Naive B cell (primary cell): ENCODE measurements around the gene RASGRF1. TPM values are rescaled to one million over a fixed set of nuclear protein-coding genes. Genes with fewer than 3 reads are reported as not detected.
A peak's percentile ranks its signal among the peaks of the same experiment; 100 is the strongest.

Experiments
- ATAC-seq, 2 donors: fragments of 150-1000 bp; cut with Tn5 transposase; 2 replicates each; pipeline ENCODE4 v1.10.0; 2021; ENCODE audit warnings: low read depth in 2 of 2, mild to moderate bottlenecking in 2 of 2, moderate library complexity in 2 of 2
- DNase-seq: peaks from one replicate; pipeline ENCODE4 v3.0.0; 2022
- H3K27ac Mint-ChIP-seq, 6 donors: one replicate each; pipeline ENCODE4 v1.8.0; 2020 to 2022; ENCODE audit warnings: mild to moderate bottlenecking in 6 of 6, mixed read lengths in 6 of 6, moderate library complexity in 5 of 6, inconsistent platforms in 2 of 6
- H3K27me3 Mint-ChIP-seq, 3 donors: one replicate each; pipeline ENCODE4 v1.8.0; 2021 to 2022; ENCODE audit warnings: mixed read lengths in 3 of 3, mild to moderate bottlenecking in 1 of 3
- H3K36me3 Mint-ChIP-seq, 2 donors: one replicate each; pipeline ENCODE4 v1.8.0; 2020 to 2022; ENCODE audit warnings: mixed read lengths in 2 of 2, inconsistent platforms in 1 of 2, mild to moderate bottlenecking in 1 of 2
- H3K4me1 Mint-ChIP-seq, 3 donors: one replicate each; pipeline ENCODE4 v1.8.0; 2020 to 2022; ENCODE audit warnings: mixed read lengths in 3 of 3, inconsistent platforms in 1 of 3, mild to moderate bottlenecking in 1 of 3, moderate library complexity in 1 of 3
- H3K4me3 Mint-ChIP-seq, 8 donors: one replicate each; pipeline ENCODE4 v1.8.0; 2020 to 2022; ENCODE audit warnings: mild to moderate bottlenecking in 8 of 8, mixed read lengths in 8 of 8, moderate library complexity in 8 of 8, inconsistent platforms in 2 of 8
- H3K9me3 Mint-ChIP-seq, 7 donors: one replicate each; pipeline ENCODE4 v1.8.0; 2020 to 2022; ENCODE audit warnings: mixed read lengths in 7 of 7, mild to moderate bottlenecking in 5 of 7, inconsistent platforms in 2 of 7, moderate library complexity in 1 of 7
- polyA plus RNA-seq, 6 donors: library from polyadenylated mRNA; unstranded; fragments of 300-500 nt; fragmentation: Illumina TruSeq; gene quantifications; one replicate each; pipeline ENCODE4 v1.2.3, GENCODE V29; 2021; ENCODE audit warnings: low read depth in 6 of 6

RASGRF1 gene
- polyA plus RNA-seq, 6 donors from 2014 or later = 0.04 to 0.25 TPM; not detected in 4

GRCh38 chr15:79075256-79075655 lies 15.3 kb downstream of the RASGRF1 start:
- Mint-ChIP-seq H3K27ac (peak overlapping the region in 3 of 6 donors; percentile 23 to 52 (median 39)), H3K4me1 (peaks cover 11 to 15% (median 13%) of the 10 kb centered on the region in 3 donors), H3K4me3 (peak overlapping the region in 1 of 8 donors; percentile 45), H3K27me3 (peaks cover 3 to 11% (median 8%) of the 10 kb centered on the region in 3 donors), H3K9me3 (peaks cover 0 to 6% (median 0%) of the 10 kb centered on the region in 7 donors), H3K36me3 (no peaks in the 10 kb centered on the region)
- ATAC-seq = no peak
- no peak for DNase-seq

GRCh38 chr15:79073336-79073735 lies 17.2 kb downstream of the RASGRF1 start:
- Mint-ChIP-seq H3K27me3 (peaks cover 3 to 11% (median 8%) of the 10 kb centered on the region in 3 donors), H3K27ac (peak overlapping the region in 1 of 6 donors; percentile 87), H3K4me1 (peaks cover 3 to 4% (median 4%) of the 10 kb centered on the region in 3 donors), H3K4me3 (no peak overlapping the region), H3K9me3 (peaks cover 0 to 2% (median 0%) of the 10 kb centered on the region in 7 donors), H3K36me3 (no peaks in the 10 kb centered on the region)
- no peak for DNase-seq
- no peak for ATAC-seq

DNA sequence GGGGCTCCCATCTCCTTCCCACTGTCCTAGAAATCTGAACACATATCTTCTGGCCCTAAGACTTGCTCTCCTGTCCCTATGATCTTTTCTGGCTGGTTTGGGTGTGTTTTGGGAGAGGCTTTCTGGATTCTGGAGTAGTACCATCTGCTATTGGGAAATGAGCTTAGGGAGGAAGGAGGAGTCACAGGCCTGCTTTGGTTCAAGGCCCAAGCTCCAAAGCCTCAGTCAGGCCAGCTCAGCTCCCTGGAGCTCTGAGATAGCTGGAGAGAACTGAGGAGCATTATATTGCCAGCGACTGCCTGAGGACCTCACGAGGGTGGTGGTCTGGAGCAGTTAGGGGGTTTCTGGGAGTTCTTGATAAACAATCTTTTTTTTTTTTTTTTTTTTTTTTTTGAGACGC lies 18.7 kb downstream of the RASGRF1 start:
- no peak for DNase-seq
- Mint-ChIP-seq H3K9me3 (no peaks in the 10 kb centered on the region), H3K27me3 (peaks cover 0 to 11% (median 8%) of the 10 kb centered on the region in 3 donors), H3K27ac (no peak overlapping the region), H3K4me3 (no peak overlapping the region), H3K36me3 (no peaks in the 10 kb centered on the region), H3K4me1 (no peaks in the 10 kb centered on the region)
- no peak for ATAC-seq

DNA sequence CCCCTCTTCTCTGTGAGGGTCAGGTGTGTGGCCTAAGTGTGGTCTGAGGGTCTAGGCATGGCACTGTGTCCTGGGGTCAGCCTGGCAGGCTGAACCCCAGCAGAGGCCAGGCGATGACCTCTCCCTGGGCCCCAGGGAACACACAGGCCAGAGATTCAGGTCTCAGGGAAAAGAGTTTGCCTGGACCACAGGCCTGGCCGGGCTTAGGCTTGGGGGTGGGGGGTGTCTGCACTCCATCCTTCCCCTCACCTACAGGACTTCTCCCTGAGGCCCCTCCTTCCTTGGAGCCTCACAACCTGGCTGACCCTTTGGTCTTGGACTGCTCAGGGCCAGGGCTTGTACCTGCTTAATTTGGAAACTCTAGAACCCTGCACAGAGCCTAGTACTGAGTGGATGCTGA lies 21.8 kb downstream of the RASGRF1 start:
- Mint-ChIP-seq H3K27me3 (peaks cover 0 to 16% (median 16%) of the 10 kb centered on the region in 3 donors), H3K27ac (no peak overlapping the region), H3K9me3 (no peaks in the 10 kb centered on the region), H3K36me3 (no peaks in the 10 kb centered on the region), H3K4me3 (no peak overlapping the region), H3K4me1 (peaks cover 0 to 4% (median 0%) of the 10 kb centered on the region in 3 donors)
- DNase-seq = no peak
- no peak for ATAC-seq

GRCh38 chr15:79067969-79068368 lies 22.6 kb downstream of the RASGRF1 start:
- Mint-ChIP-seq H3K4me1 (peaks cover 0 to 4% (median 0%) of the 10 kb centered on the region in 3 donors), H3K27ac (no peak overlapping the region), H3K36me3 (no peaks in the 10 kb centered on the region), H3K27me3 (peaks cover 5 to 23% (median 20%) of the 10 kb centered on the region in 3 donors), H3K9me3 (no peaks in the 10 kb centered on the region), H3K4me3 (no peak overlapping the region)
- ATAC-seq (no peak), DNase-seq (no peak)

DNA sequence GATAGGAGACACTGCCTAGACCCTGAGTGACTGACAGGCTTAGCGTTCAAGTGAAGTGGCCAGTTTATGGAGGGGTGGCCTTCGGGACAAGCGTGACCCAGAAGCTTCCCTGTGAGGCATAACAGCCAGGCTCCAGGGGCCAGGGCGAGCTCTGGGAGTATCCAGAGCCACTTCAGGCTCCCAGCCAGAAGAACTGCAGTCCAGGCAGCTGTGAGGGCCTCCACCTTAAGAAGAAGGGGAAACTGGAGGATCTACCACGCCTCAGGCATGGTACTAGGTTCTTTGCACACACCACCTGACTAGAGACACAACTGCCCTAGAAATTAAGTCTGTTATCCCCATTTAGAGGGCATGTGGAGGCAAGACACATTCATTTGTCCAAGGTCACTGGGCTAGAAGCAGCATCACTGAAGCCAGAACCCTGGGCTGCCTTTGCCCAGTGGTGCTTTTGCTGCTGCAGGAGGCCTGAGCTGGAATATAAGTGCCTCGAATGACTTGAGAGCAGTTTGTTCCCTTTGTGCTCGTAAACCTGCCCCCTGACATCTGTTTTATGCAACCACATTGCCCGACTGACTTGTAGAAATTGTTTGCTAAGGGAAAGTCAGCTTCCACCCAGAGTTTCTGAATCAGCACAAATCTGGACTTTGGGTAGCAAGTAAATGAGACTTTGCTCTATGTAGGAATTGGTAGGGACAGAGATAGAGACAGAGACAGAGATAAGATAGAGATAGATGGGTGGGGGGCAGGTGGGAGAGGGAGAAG lies 23.3 kb downstream of the RASGRF1 start:
- Mint-ChIP-seq H3K27ac (no peak overlapping the region), H3K4me1 (peaks cover 0 to 4% (median 0%) of the 10 kb centered on the region in 3 donors), H3K4me3 (no peak overlapping the region), H3K27me3 (peaks cover 5 to 30% (median 25%) of the 10 kb centered on the region in 3 donors), H3K36me3 (no peaks in the 10 kb centered on the region), H3K9me3 (no peaks in the 10 kb centered on the region)
- no peak for ATAC-seq
- DNase-seq = no peak

- no peak for DNase-seq
- no peak overlapping the region for H3K4me3 Mint-ChIP-seq
- H3K4me1 Mint-ChIP-seq = peaks cover 0 to 4% (median 0%) of the 10 kb centered on the region in 3 donors
- H3K36me3 Mint-ChIP-seq = no peaks in the 10 kb centered on the region
- H3K9me3 Mint-ChIP-seq = no peaks in the 10 kb centered on the region
- no peak overlapping the region for H3K27ac Mint-ChIP-seq
- no peak for ATAC-seq
- H3K27me3 Mint-ChIP-seq = peaks cover 12 to 25% (median 18%) of the 10 kb centered on the region in 3 donors
These were observed 24.0 kb downstream of the RASGRF1 start for GRCh38 chr15:79066391-79067071.

- no peak for ATAC-seq
- no peak overlapping the region for H3K4me3 Mint-ChIP-seq
- H3K36me3 Mint-ChIP-seq = no peaks in the 10 kb centered on the region
- peaks cover 0 to 4% (median 0%) of the 10 kb centered on the region in 3 donors for H3K4me1 Mint-ChIP-seq
- H3K9me3 Mint-ChIP-seq = no peaks in the 10 kb centered on the region
- peaks cover 13 to 25% (median 17%) of the 10 kb centered on the region in 3 donors for H3K27me3 Mint-ChIP-seq
- no peak for DNase-seq
- no peak overlapping the region for H3K27ac Mint-ChIP-seq
These were observed 24.7 kb downstream of the RASGRF1 start for GRCh38 chr15:79065706-79066376.

DNA sequence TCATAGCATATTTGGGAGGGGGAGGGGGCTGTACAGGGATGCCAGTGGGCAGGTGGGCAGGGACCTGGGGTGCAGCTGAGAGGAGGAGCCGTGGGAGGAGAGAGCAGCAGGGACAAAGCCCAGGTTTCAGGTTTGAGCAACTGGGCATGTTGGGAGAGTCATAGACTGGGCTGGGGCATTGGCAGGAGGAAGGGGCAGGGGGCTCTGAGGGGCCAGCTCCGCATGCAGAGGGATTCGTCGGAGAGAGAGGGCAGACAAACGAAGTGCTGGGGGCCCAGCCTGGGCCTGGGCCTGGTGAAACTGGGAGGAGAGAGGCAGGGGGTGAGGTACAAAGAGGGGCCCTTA lies 25.2 kb downstream of the RASGRF1 start:
- peaks cover 13 to 25% (median 17%) of the 10 kb centered on the region in 3 donors for H3K27me3 Mint-ChIP-seq
- DNase-seq (no peak), ATAC-seq (no peak)
- H3K36me3 Mint-ChIP-seq = no peaks in the 10 kb centered on the region
- peaks cover 0 to 4% (median 0%) of the 10 kb centered on the region in 3 donors for H3K4me1 Mint-ChIP-seq
- no peaks in the 10 kb centered on the region for H3K9me3 Mint-ChIP-seq
- no peak overlapping the region for H3K27ac Mint-ChIP-seq
- peak overlapping the region in 1 of 8 donors; percentile 25 for H3K4me3 Mint-ChIP-seq

GRCh38 chr15:79064496-79064895 lies 26.1 kb downstream of the RASGRF1 start:
- no peaks in the 10 kb centered on the region for H3K36me3 Mint-ChIP-seq
- no peak overlapping the region for H3K4me3 Mint-ChIP-seq
- no peaks in the 10 kb centered on the region for H3K9me3 Mint-ChIP-seq
- DNase-seq (no peak), ATAC-seq (no peak)
- H3K27me3 Mint-ChIP-seq = peaks cover 13 to 25% (median 21%) of the 10 kb centered on the region in 3 donors
- peaks cover 0 to 4% (median 0%) of the 10 kb centered on the region in 3 donors for H3K4me1 Mint-ChIP-seq
- no peak overlapping the region for H3K27ac Mint-ChIP-seq

DNA sequence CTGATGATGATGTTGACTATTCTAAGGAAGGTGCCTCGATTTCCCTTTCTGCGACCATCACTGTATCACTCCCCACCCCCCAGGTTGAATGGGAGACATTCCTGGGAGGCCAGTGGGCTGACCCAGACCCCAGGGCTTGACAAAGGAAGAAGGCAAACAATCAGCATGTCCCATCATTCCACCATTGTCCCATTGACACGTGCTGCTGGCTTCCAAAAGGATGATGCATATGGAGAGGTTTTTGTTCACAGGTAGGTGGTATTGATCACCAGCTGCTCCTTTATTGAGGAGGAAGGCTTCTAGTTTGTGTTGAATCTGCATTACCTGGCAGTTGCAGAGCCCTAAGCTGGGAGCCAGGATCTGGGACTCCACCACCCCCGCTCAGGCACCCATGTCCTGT lies 30.4 kb downstream of the RASGRF1 start:
- Mint-ChIP-seq H3K27ac (no peak overlapping the region), H3K4me3 (no peak overlapping the region)
- no peak for DNase-seq

DNA sequence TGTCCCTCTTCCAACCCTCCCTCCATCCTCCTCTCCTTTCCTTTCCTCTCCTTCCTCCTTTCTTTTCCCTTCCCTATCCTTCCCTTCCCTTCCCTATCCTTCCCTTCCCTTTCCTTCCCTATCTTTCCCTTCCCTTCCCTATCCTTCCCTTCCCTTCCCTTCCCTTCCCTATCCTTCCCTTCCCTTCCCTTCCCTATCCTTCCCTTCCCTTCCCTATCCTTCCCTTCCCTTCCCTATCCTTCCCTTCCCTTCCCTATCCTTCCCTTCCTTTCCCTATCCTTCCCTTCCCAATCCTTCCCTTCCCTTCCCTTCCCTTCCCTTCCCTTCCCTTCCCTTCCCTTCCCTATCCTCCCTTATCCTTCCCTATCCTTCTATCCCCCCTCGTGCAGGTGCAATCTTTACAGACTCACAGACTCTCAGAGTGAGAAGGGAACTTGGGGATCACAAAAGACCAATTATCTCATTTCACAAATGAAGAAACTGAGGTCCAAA lies 31.5 kb downstream of the RASGRF1 start:
- no peak for ATAC-seq
- Mint-ChIP-seq H3K4me1 (no peaks in the 10 kb centered on the region), H3K36me3 (peaks cover 0 to 3% of the 10 kb centered on the region in 2 donors), H3K27ac (no peak overlapping the region), H3K9me3 (peaks cover 0 to under 1% (median 0%) of the 10 kb centered on the region in 7 donors), H3K27me3 (peaks cover 26 to 43% (median 26%) of the 10 kb centered on the region in 3 donors), H3K4me3 (no peak overlapping the region)
- no peak for DNase-seq

More for the DNA sequence above, 30.4 kb downstream of the RASGRF1 start:
- Mint-ChIP-seq H3K9me3 (no peaks in the 10 kb centered on the region), H3K27me3 (peaks cover 24 to 35% (median 29%) of the 10 kb centered on the region in 3 donors), H3K36me3 (peaks cover 0 to 3% of the 10 kb centered on the region in 2 donors), H3K4me1 (no peaks in the 10 kb centered on the region)
- no peak for ATAC-seq

DNA sequence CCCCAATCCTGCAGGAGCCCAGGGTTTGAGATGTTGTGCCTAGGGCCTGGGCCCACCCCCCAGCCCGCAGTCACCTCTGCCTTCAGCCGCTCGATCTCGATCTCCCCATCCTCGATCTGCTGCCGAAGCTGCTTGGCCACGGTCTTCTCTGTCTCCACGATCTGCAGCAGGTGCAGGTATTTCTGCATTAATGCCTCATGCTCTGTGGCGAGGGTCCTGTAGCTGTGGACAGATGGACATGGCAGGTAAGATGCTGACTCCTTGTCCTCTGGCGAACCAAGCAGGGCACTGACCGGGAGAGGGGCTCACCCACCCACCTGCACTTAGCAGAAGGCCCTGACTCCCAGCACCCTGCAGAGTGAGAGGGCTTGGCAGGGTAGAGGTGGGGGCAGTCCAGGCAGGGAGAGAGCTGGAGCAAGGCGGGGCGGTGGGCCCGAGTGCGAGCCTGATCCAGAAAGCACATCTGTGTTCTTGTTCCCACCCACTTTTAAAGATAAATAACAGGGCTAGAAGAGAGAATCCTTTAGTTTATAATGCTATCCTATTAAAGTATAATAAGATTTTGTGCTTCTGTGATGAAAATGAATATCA lies 32.2 kb downstream of the RASGRF1 start:
- Mint-ChIP-seq H3K4me1 (no peaks in the 10 kb centered on the region), H3K27me3 (peaks cover 25 to 48% (median 27%) of the 10 kb centered on the region in 3 donors), H3K36me3 (peaks cover 0 to 3% of the 10 kb centered on the region in 2 donors), H3K27ac (no peak overlapping the region), H3K9me3 (peaks cover 0 to 4% (median 0%) of the 10 kb centered on the region in 7 donors), H3K4me3 (peak overlapping the region in 1 of 8 donors; percentile 59)
- ATAC-seq (no peak), DNase-seq (no peak)
